ENCODE measurements around the gene MYH3. TPM values are rescaled to one million over a fixed set of nuclear protein-coding genes. Genes with fewer than 3 reads are reported as not detected.

MYH3 gene
- total RNA-seq, 6 experiments from 2014 or later: 0.28 to 1.5 (median 0.50) TPM

GRCh38 chr17:10629706-10630105 is 27.4 kb downstream of the MYH3 start:
- no peaks in the 10 kb centered on the region for H3K9me3 Mint-ChIP-seq
- H3K36me3 Mint-ChIP-seq (ENCODE audit: low read depth): no peaks in the 10 kb centered on the region
- no peak for TF ChIP-seq CTCF (IDR thresholded peaks at IDR 0.05)
- no peak overlapping the region for H3K4me3 Mint-ChIP-seq
- no peak overlapping the region for H3K27ac Mint-ChIP-seq
- 0 out of 2 replicates have a peak, but pooled peaks cover 2% of the 10 kb centered on the region for H3K27me3 Mint-ChIP-seq (ENCODE audit: insufficient read depth)
- DNase-seq: no peak
- no peaks in the 10 kb centered on the region for H3K4me1 Mint-ChIP-seq (ENCODE audit: low read depth)

GRCh38 chr17:10628756-10629155 is 28.4 kb downstream of the MYH3 start:
- Mint-ChIP-seq H3K4me1 (ENCODE audit: low read depth) (no peaks in the 10 kb centered on the region), H3K27ac (no peak overlapping the region), H3K4me3 (no peak overlapping the region), H3K27me3 (ENCODE audit: insufficient read depth) (peaks cover 2% of the 10 kb centered on the region; the same call in 1 of the 2 replicates), H3K36me3 (ENCODE audit: low read depth) (no peaks in the 10 kb centered on the region), H3K9me3 (no peaks in the 10 kb centered on the region)
- TF ChIP-seq CTCF (IDR thresholded peaks at IDR 0.05): peak; percentile 76
- no peak for DNase-seq

GRCh38 chr17:10626390-10626789 is 30.7 kb downstream of the MYH3 start:
- Mint-ChIP-seq H3K9me3 (no peaks in the 10 kb centered on the region), H3K4me3 (no peak overlapping the region), H3K36me3 (ENCODE audit: low read depth) (no peaks in the 10 kb centered on the region), H3K27me3 (ENCODE audit: insufficient read depth) (peaks cover 2% of the 10 kb centered on the region; the same call in 1 of the 2 replicates), H3K27ac (no peak overlapping the region), H3K4me1 (ENCODE audit: low read depth) (peaks cover 13% of the 10 kb centered on the region)
- DNase-seq: no peak
- no peak for TF ChIP-seq CTCF (IDR thresholded peaks at IDR 0.05)

- H3K27ac Mint-ChIP-seq: no peak overlapping the region
- H3K9me3 Mint-ChIP-seq: no peaks in the 10 kb centered on the region
- no peaks in the 10 kb centered on the region for H3K36me3 Mint-ChIP-seq (ENCODE audit: low read depth)
- peaks cover 13% of the 10 kb centered on the region for H3K4me1 Mint-ChIP-seq (ENCODE audit: low read depth)
- no peak overlapping the region for H3K4me3 Mint-ChIP-seq
- TF ChIP-seq CTCF (IDR thresholded peaks at IDR 0.05): no peak
- peaks cover 3% of the 10 kb centered on the region; the same call in 1 of the 2 replicates for H3K27me3 Mint-ChIP-seq (ENCODE audit: insufficient read depth)
- no peak for DNase-seq
These were observed 32.1 kb downstream of the MYH3 start for GRCh38 chr17:10624969-10625368.

- peaks cover 13% of the 10 kb centered on the region for H3K4me1 Mint-ChIP-seq (ENCODE audit: low read depth)
- H3K36me3 Mint-ChIP-seq (ENCODE audit: low read depth): no peaks in the 10 kb centered on the region
- H3K4me3 Mint-ChIP-seq: no peak overlapping the region
- no peak for DNase-seq
- H3K27ac Mint-ChIP-seq: no peak overlapping the region
- TF ChIP-seq CTCF (IDR thresholded peaks at IDR 0.05): no peak
- peaks cover 3% of the 10 kb centered on the region; the same call in 1 of the 2 replicates for H3K27me3 Mint-ChIP-seq (ENCODE audit: insufficient read depth)
- no peaks in the 10 kb centered on the region for H3K9me3 Mint-ChIP-seq
These were observed 33.3 kb downstream of the MYH3 start for GRCh38 chr17:10623737-10624338.

All from HFFc6 (cell line).